Heart right ventricle (tissue), 16 donors: ENCODE measurements around the gene COL17A1. TPM values are rescaled to one million over a fixed set of nuclear protein-coding genes. Genes with fewer than 3 reads are reported as not detected.

Experiments used
- ATAC-seq, 8 donors: fragments of 200-7000 bp; cut with Tn5 transposase; one replicate each; pipeline ENCODE4 v1.9.1; 2020; ENCODE audit warnings: mild to moderate bottlenecking in 8 of 8, moderate library complexity in 8 of 8, moderate number of reproducible peaks in 1 of 8
- DNase-seq, 2 donors: peaks; one replicate each; pipeline ENCODE4 v3.0.0-alpha.2; 2020
- H3K27ac ChIP-seq, 10 donors: fragments of 200-600 bp; sonication (generic) in 2 of 10; one replicate each; pipeline versions ENCODE4 v1.5.0 to v1.8.0; 2020 to 2022; ENCODE audit warnings: mild to moderate bottlenecking in 3 of 10
- H3K27me3 ChIP-seq, 7 donors: fragments of 200-600 bp; one replicate each; pipeline ENCODE4 v1.8.0; 2021 to 2022; ENCODE audit warnings: mild to moderate bottlenecking in 2 of 7
- H3K36me3 ChIP-seq, 9 donors: fragments of 200-600 bp; sonication (generic) in 1 of 9; one replicate each; pipeline versions ENCODE4 v1.5.0 to v1.8.0; 2020 to 2022; ENCODE audit warnings: mild to moderate bottlenecking in 2 of 9
- H3K4me1 ChIP-seq, 9 donors: fragments of 200-600 bp; sonication (generic) in 1 of 9; one replicate each; pipeline versions ENCODE4 v1.5.0 to v1.8.0; 2020 to 2022; ENCODE audit warnings: mild to moderate bottlenecking in 4 of 9
- H3K4me3 ChIP-seq, 10 donors: fragments of 200-600 bp; sonication (generic) in 2 of 10; one replicate each; pipeline versions ENCODE4 v1.5.0 to v1.8.0; 2020 to 2022; ENCODE audit warnings: mild to moderate bottlenecking in 7 of 10, moderate library complexity in 2 of 10
- H3K9me3 ChIP-seq, 11 donors: fragments of 200-600 bp in 10 of 11; sonication (generic) in 2 of 11; one replicate each; pipeline versions ENCODE4 v1.5.0 to v1.8.0; 2013 to 2022; ENCODE audit warnings: mild to moderate bottlenecking in 2 of 11, control low read depth in 1 of 11, moderate library complexity in 1 of 11
- WGBS, 2 donors: extraction: QIAGEN DNeasy Blood & Tissue Kit; methylation state at CpG; one replicate each; pipeline ENCODE4 v1.1.7; 2013; ENCODE audit warnings: inconsistent platforms in 1 of 2; 5-methylcytosine and 5-hydroxymethylcytosine counted together
- intact Hi-C, 10 donors: fragments of 100-400 bp; cut with DNase I; formaldehyde crosslinking; loops; one replicate each; pipeline versions ENCODE4 v1.11.1 to v1.14.2; 2022
- polyA plus RNA-seq, 2 donors: library from polyadenylated mRNA; stranded (reverse); fragments of 200-250 nt; gene quantifications; one replicate each; pipeline ENCODE4 v1.2.3, GENCODE V29; 2013
- total RNA-seq, 10 donors: library from RNA; stranded (reverse); fragmentation: NEBNext Ultra II Directional in 3 of 10; extraction: Animal tissue kit (Norgen Biotek cat#: 25700) in 3 of 10; gene quantifications; one replicate each; pipeline versions ENCODE4 v1.2.1 to v1.2.4, GENCODE V29; 2021 to 2023
- TF ChIP-seq, protein P1 (sequence below), 9 donors: fragments of 200-600 bp; sonication (generic) in 2 of 9; IDR thresholded peaks; one replicate each; pipeline versions ENCODE4 v1.5.0 to v1.8.0; 2021 to 2022; ENCODE audit warnings: antibody characterized with exemption in 9 of 9, mild to moderate bottlenecking in 5 of 9, moderate library complexity in 1 of 9
- donor health status: Arrhythmogenic right ventricular cardiomyopathy.
- donor health status: ischemic (EF 13 %, LVEDD 7.1; RV severe dilation, severe dysfunction).
- donor health status: healthy with polysubstance abuse.
- donor health status: DM: no; HTN: yes; CAD: no.
- donor health status: DM: no; HTN: no; CAD: no.
- donor health status: ischemic (EF 25% LVEDD 6.9; RV normal size, moderate dysfunction).
- donor health status: ischemic (EF 25% LVEDD 5.7; RV mildly dilated, moderate dysfunction).
- donor health status: healthy.
- donor health status: DM: yes; HTN: yes; CAD: no.
- donor health status: Ischemic cardiomyopathy.
- donor health status: ischemic (EF 35%, LVEDD 5.7; RV mildly dilated, moderate dysfunction).
- donor health status: nonischemic (EF 11% LVEDD 7.7; RV severe dilation, severe dysfunction).
- donor health status: DM: yes; HTN: yes; CAD: no.
- donor health status: PGD.
- donor health status: ischemic (EF 29% LVEDD 5.4; RV normal size, mild dysfunction).
- donor health status: nonischemic (EF 23%, LVEDD 6.1; RV moderate dilation, normal function).

The COL17A1 gene
- total and polyA plus RNA-seq, 12 donors, result 0.10 to 0.39 (median 0.16) TPM; not detected in 6

DNA sequence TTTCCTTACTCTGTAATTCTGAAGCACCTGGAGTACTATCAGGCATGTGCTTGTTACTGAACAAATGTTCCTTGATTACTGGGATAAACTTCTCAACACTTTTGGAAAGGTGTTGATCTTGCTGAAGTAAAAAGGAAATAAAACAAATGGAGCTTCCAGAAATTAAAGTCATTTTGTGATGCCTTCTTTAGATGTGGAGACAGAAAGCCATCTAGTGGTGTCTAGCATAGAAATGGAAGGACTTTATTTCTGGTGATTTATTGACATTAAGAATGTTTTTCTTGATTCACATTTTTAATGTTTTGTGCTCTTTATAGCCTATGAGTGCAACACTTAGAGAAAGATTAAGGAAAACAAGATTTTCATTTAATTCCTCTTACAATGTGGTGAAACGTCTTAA lies 37.7 kb upstream of the COL17A1 start:
- TF ChIP-seq, protein P1, sequence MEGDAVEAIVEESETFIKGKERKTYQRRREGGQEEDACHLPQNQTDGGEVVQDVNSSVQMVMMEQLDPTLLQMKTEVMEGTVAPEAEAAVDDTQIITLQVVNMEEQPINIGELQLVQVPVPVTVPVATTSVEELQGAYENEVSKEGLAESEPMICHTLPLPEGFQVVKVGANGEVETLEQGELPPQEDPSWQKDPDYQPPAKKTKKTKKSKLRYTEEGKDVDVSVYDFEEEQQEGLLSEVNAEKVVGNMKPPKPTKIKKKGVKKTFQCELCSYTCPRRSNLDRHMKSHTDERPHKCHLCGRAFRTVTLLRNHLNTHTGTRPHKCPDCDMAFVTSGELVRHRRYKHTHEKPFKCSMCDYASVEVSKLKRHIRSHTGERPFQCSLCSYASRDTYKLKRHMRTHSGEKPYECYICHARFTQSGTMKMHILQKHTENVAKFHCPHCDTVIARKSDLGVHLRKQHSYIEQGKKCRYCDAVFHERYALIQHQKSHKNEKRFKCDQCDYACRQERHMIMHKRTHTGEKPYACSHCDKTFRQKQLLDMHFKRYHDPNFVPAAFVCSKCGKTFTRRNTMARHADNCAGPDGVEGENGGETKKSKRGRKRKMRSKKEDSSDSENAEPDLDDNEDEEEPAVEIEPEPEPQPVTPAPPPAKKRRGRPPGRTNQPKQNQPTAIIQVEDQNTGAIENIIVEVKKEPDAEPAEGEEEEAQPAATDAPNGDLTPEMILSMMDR (IDR thresholded peaks at IDR 0.05), result peak in 5 of 9 donors; percentile 20 to 46 (median 32)
- 75 to 82% methylated on average over 1 of the region's 1 CpG for WGBS, 2 donors
- Histone ChIP-seq H3K27me3 (no peaks in the 10 kb centered on the region), H3K36me3 (peaks cover 0 to 36% (median 0%) of the 10 kb centered on the region in 9 donors), H3K9me3 (no peaks in the 10 kb centered on the region), H3K4me3 (no peak overlapping the region), H3K27ac (no peak overlapping the region), H3K4me1 (peaks cover 0 to 24% (median 12%) of the 10 kb centered on the region in 9 donors)
- intact Hi-C loops, result loop anchor here in 8 of 10 donors (2.0 to 10.0 kb wide), 12 partner anchors 69 to 239 kb away; partner anchors contain the start of genes GSTO1 (in 3 of the 8), SLK (in 3 of the 8) and STN1 (in 1 of the 8)
- ATAC-seq (no peak), DNase-seq (no peak)

- Histone ChIP-seq H3K9me3 (no peaks in the 10 kb centered on the region), H3K27me3 (no peaks in the 10 kb centered on the region), H3K27ac (peak overlapping the region; percentile 37 to 100 (median 98)), H3K4me1 (peaks cover 0 to 24% (median 12%) of the 10 kb centered on the region in 9 donors), H3K4me3 (peak overlapping the region; percentile 61 to 88 (median 78)), H3K36me3 (peaks cover 0 to 36% (median 0%) of the 10 kb centered on the region in 9 donors)
- TF ChIP-seq, protein P1 (IDR thresholded peaks at IDR 0.05), result no peak
- no peak for ATAC-seq
- DNase-seq, result no peak
- 20 to 21% methylated on average over 23 of the region's 23 CpGs for WGBS, 2 donors
- intact Hi-C loops, result loop anchor here in 8 of 10 donors (2.0 to 10.0 kb wide), 12 partner anchors 68 to 238 kb away; partner anchors contain the start of genes GSTO1 (in 3 of the 8), SLK (in 3 of the 8) and STN1 (in 1 of the 8)
These were observed 36.8 kb upstream of the COL17A1 start for GRCh38 chr10:104122225-104123107.

DNA sequence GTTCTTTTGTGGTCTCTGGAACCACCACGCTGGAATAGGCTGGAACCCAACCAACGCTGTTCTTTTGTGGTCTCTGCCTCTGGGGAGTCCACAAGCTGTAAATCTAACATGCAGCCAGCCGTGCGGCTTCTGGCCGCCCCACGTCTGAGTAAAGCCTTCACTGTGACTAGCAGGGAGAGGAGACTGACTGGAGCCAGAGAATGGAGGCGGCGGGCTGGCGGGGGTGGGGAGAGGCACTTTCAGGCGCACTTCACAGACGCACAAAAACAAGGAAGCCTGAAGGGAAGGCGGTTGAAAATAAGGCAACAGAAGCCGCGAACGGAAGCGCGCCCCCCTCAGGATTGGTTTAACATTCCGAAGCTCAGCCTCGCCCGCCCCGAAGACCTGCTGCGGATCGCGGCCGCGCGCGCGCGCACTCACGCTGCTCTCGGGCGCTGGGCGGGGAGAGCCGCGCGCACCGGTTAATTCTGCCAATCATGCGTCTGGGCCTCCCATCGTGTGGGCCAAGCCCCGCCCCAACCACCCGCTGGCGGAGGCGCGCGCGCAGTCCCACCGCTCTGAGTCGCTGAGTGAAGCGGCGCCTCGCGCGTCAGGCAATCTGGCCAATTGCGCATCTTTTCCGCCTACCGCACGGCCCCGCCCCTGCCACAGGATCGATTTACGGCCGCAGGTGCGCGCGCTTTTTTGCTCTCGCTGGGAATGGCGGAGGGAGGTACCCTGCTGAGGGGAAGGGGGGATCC lies 36.0 kb upstream of the COL17A1 start, which contains the start of gene SFR1:
Gene SFR1 (plus strand): TSS at position 687 of the 740 bp plus-strand sequence. CDS start 13 bp downstream, at position 700.
- Histone ChIP-seq H3K4me3 (peak within 1 kb of the TSS; percentile 61 to 88 (median 78)), H3K36me3 (peaks cover 0 to 32% (median 0%) of the 10 kb centered on the region in 9 donors), H3K9me3 (no peaks in the 10 kb centered on the region), H3K27me3 (no peaks in the 10 kb centered on the region), H3K27ac (peak within 1 kb of the TSS; percentile 89 to 100 (median 98)), H3K4me1 (peaks cover 0 to 24% (median 12%) of the 10 kb centered on the region in 9 donors)
- WGBS, 2 donors, result 0% methylated on average over 59 to 67 of the region's 67 CpGs
- peak; percentile 98 to 99 for DNase-seq
- peak; percentile 95 to 99 (median 97) for ATAC-seq
- TF ChIP-seq, protein P1 (IDR thresholded peaks at IDR 0.05), result peak; percentile 25 to 81 (median 66)
- intact Hi-C loops, result loop anchor here in 8 of 10 donors (1.0 to 10.0 kb wide), 16 partner anchors 45 to 237 kb away; partner anchors contain the start of genes SLK (in 6 of the 8), GSTO1 (in 3 of the 8) and STN1 (in 1 of the 8)
